H1 (cell line): Measurements from ENCODE around the gene ANKMY2. TPM values are rescaled to one million over a fixed set of nuclear protein-coding genes. Genes with fewer than 3 reads are reported as not detected.

Source experiments
- CTCF ChIA-PET: fragments of 300-600 bp; sonication (Branson Sonifier 250); formaldehyde crosslinking; loops from one replicate; lab custom pipeline; 2021; ENCODE audit not compliant: partially characterized antibody; lab: Charles Lee
- POLR2A ChIA-PET: fragments of 300-600 bp; sonication (Branson Sonifier 250); formaldehyde crosslinking; loops from one replicate; lab custom pipeline; 2021; ENCODE audit warnings: inconsistent platforms; ENCODE audit not compliant: partially characterized antibody; lab: Charles Lee
- DNase-seq, 2 experiments: peaks; one replicate each; pipeline versions ENCODE4 v3.0.0 to v3.0.0-alpha.2; 2010 to 2022; ENCODE audit warnings: low spot score in 2 of 2, low read depth in 1 of 2, mixed read lengths in 1 of 2
- FAIRE-seq: peaks from 2 replicates; lab custom pipeline; 2011; peaks lifted over from hg19 to GRCh38; lab: Jason Lieb, UNC
- H2AFZ ChIP-seq: 2 replicates; pipeline ENCODE4 v1.8.1; 2012; ENCODE audit warnings: low read length, inconsistent platforms
- H2AK5ac ChIP-seq: 2 replicates; pipeline ENCODE4 v1.6.1; 2013; ENCODE audit warnings: low read depth, low read length
- H2BK120ac ChIP-seq: replicated peaks from 2 replicates; pipeline ENCODE3; 2013; ENCODE audit warnings: low read depth, low read length, inconsistent platforms
- H2BK12ac ChIP-seq: 2 replicates; pipeline ENCODE4 v1.6.1; 2013; ENCODE audit warnings: low read depth, low read length
- H2BK15ac ChIP-seq: 2 replicates; pipeline ENCODE4 v1.6.1; 2013; ENCODE audit warnings: low read length
- H2BK20ac ChIP-seq: 2 replicates; pipeline ENCODE4 v1.6.1; 2013; ENCODE audit warnings: low read length
- H2BK5ac ChIP-seq: 2 replicates; pipeline ENCODE4 v1.6.1; 2013; ENCODE audit warnings: low read depth, low read length
- H3K14ac ChIP-seq: 2 replicates; pipeline ENCODE4 v1.6.1; 2013; ENCODE audit warnings: inconsistent platforms; ENCODE audit not compliant: insufficient read length
- H3K18ac ChIP-seq: 2 replicates; pipeline ENCODE4 v1.6.1; 2013; ENCODE audit warnings: low read length; ENCODE audit errors: extremely low read depth
- H3K23ac ChIP-seq: 2 replicates; pipeline ENCODE4 v1.6.1; 2013; ENCODE audit warnings: inconsistent platforms; ENCODE audit not compliant: insufficient read length
- H3K23me2 ChIP-seq: 2 replicates; pipeline ENCODE4 v1.6.1; 2013; ENCODE audit warnings: low read depth, low read length
- H3K27ac ChIP-seq: 2 replicates; pipeline ENCODE4 v1.6.1; 2011; ENCODE audit warnings: low read depth, low read length, inconsistent platforms
- H3K27me3 ChIP-seq, 4 experiments: replicated peaks in 1 of 4; 1 replicate in 1 of 4; 2 replicates in 3 of 4; pipeline versions ENCODE4 v1.6.1 to v1.8.1; 2011 to 2013; ENCODE audit warnings: low read length in 3 of 4, mild to moderate bottlenecking in 3 of 4, inconsistent platforms in 2 of 4, mixed read lengths in 2 of 4, moderate library complexity in 1 of 4; ENCODE audit not compliant: control insufficient read depth in 3 of 4, insufficient read depth in 3 of 4; ENCODE audit errors: extremely low read depth in 1 of 4
- H3K36me3 ChIP-seq, 4 experiments: 2 replicates each; pipeline versions ENCODE4 v1.6.1 to v1.8.1; 2011 to 2013; ENCODE audit warnings: mild to moderate bottlenecking in 4 of 4, low read length in 3 of 4, moderate library complexity in 2 of 4, control low read depth in 1 of 4, inconsistent platforms in 1 of 4; ENCODE audit not compliant: insufficient read depth in 4 of 4, control insufficient read depth in 2 of 4
- H3K4ac ChIP-seq: replicated peaks from 2 replicates; pipeline ENCODE3; 2013; ENCODE audit warnings: low read length, low read depth, mixed read lengths, inconsistent platforms; ENCODE audit not compliant: insufficient read length
- H3K4me1 ChIP-seq, 4 experiments: replicated peaks in 1 of 4; 1 replicate in 1 of 4; 2 replicates in 3 of 4; pipeline versions ENCODE4 v1.6.1 to v1.8.1; 2011 to 2013; ENCODE audit warnings: low read length in 3 of 4, inconsistent platforms in 2 of 4, mixed read lengths in 1 of 4; ENCODE audit not compliant: insufficient read depth in 4 of 4, control insufficient read depth in 3 of 4
- H3K4me2 ChIP-seq, 2 experiments: 2 replicates each; pipeline versions ENCODE4 v1.6.1 to v1.8.1; 2011 to 2013; ENCODE audit warnings: low read depth in 2 of 2, low read length in 2 of 2, control low read depth in 1 of 2, inconsistent platforms in 1 of 2, mild to moderate bottlenecking in 1 of 2; ENCODE audit not compliant: insufficient read depth in 1 of 2
- H3K4me3 ChIP-seq, 4 experiments: fragments of 200-600, 300-600 bp in 1 of 4; sonication (generic), shearing (Covaris generic), sonication (Bioruptor Twin) in 1 of 4; 2 replicates each; pipeline versions ENCODE4 v1.5.1 to v1.8.1; 2011 to 2016; ENCODE audit warnings: low read length in 4 of 4, low read depth in 3 of 4, control low read depth in 2 of 4, inconsistent platforms in 2 of 4, mild to moderate bottlenecking in 2 of 4, mixed read lengths in 1 of 4, moderate library complexity in 1 of 4; ENCODE audit not compliant: insufficient read depth in 2 of 4; ENCODE audit errors: extremely low read depth in 1 of 4
- H3K56ac ChIP-seq: replicated peaks from 2 replicates; pipeline ENCODE3; 2013; ENCODE audit warnings: low read depth, mild to moderate bottlenecking, mixed read lengths, low read length, inconsistent platforms; ENCODE audit not compliant: insufficient read length
- H3K79me1 ChIP-seq: 2 replicates; pipeline ENCODE4 v1.6.1; 2013; ENCODE audit warnings: low read depth, low read length, control low read depth
- H3K79me2 ChIP-seq, 2 experiments: 2 replicates each; pipeline versions ENCODE4 v1.6.1 to v1.8.1; 2012 to 2013; ENCODE audit warnings: low read length in 2 of 2, mild to moderate bottlenecking in 2 of 2, inconsistent platforms in 1 of 2; ENCODE audit not compliant: insufficient read depth in 2 of 2, control insufficient read depth in 1 of 2
- H3K9ac ChIP-seq, 4 experiments: replicated peaks in 1 of 4; 1 replicate in 1 of 4; 2 replicates in 3 of 4; pipeline versions ENCODE4 v1.6.1 to v1.8.1; 2011 to 2013; ENCODE audit warnings: low read depth in 3 of 4, low read length in 3 of 4, control low read depth in 2 of 4, mild to moderate bottlenecking in 2 of 4, moderate library complexity in 2 of 4, inconsistent platforms in 1 of 4; ENCODE audit errors: extremely low read depth in 1 of 4
- H3K9me3 ChIP-seq, 2 experiments: 2 replicates each; pipeline versions ENCODE4 v1.6.1 to v1.8.1; 2012 to 2013; ENCODE audit warnings: mild to moderate bottlenecking in 2 of 2, moderate library complexity in 2 of 2, control low read depth in 1 of 2, inconsistent platforms in 1 of 2, low read depth in 1 of 2, low read length in 1 of 2, mixed read lengths in 1 of 2; ENCODE audit not compliant: insufficient read depth in 2 of 2
- H4K20me1 ChIP-seq, 2 experiments: replicated peaks in 1 of 2; 2 replicates each; pipeline versions ENCODE3 to v1.8.1; 2011 to 2013; ENCODE audit warnings: inconsistent platforms in 2 of 2, low read length in 2 of 2, mild to moderate bottlenecking in 1 of 2; ENCODE audit not compliant: insufficient read depth in 2 of 2, control insufficient read depth in 1 of 2
- H4K5ac ChIP-seq: 2 replicates; pipeline ENCODE4 v1.6.1; 2013; ENCODE audit warnings: low read length, low read depth, mixed read lengths, inconsistent platforms; ENCODE audit not compliant: insufficient read length
- H4K8ac ChIP-seq: 2 replicates; pipeline ENCODE4 v1.8.0; 2013; ENCODE audit warnings: mild to moderate bottlenecking, moderate library complexity, low read length, inconsistent platforms; ENCODE audit not compliant: insufficient read depth; ENCODE audit errors: extremely low read depth
- H4K91ac ChIP-seq: replicated peaks from 2 replicates; pipeline ENCODE3; 2013; ENCODE audit warnings: low read length, mixed read lengths, inconsistent platforms; ENCODE audit not compliant: insufficient read length
- BCL11A ChIP-seq, 2 experiments: IDR thresholded peaks; one replicate each; pipeline ENCODE4 v1.6.1; 2011; ENCODE audit warnings: low read depth in 2 of 2, low read length in 2 of 2, mild to moderate bottlenecking in 2 of 2
- BRCA1 ChIP-seq: IDR thresholded peaks from 2 replicates; pipeline ENCODE4 v1.6.1; 2012; ENCODE audit warnings: low read depth, low read length, improper control_type of control experiment
- CBX5 ChIP-seq: fragments of 300-800, 300-1000 bp; sonication (generic); IDR thresholded peaks from 2 replicates; pipeline ENCODE4 v1.7.1; 2016; ENCODE audit warnings: antibody characterized with exemption, low read length, low read depth
- EGR1 ChIP-seq: IDR thresholded peaks from 2 replicates; pipeline ENCODE4 v1.6.1; 2011; ENCODE audit warnings: low read depth, low read length, borderline replicate concordance
- KDM5A ChIP-seq: fragments of 200-600 bp; IDR thresholded peaks from 2 replicates; pipeline ENCODE4 v1.7.1; 2012; ENCODE audit warnings: mild to moderate bottlenecking, low read length, inconsistent platforms, mixed read lengths
- NANOG ChIP-seq: IDR thresholded peaks from 2 replicates; pipeline ENCODE4 v1.6.1; 2011; ENCODE audit warnings: low read length, low read depth, mild to moderate bottlenecking, inconsistent platforms; ENCODE audit not compliant: insufficient read depth, poor library complexity, severe bottlenecking
- POU5F1 ChIP-seq: IDR thresholded peaks from 2 replicates; pipeline ENCODE4 v1.6.1; 2011; ENCODE audit warnings: low read depth, mild to moderate bottlenecking, low read length, moderate library complexity
- RBBP5 ChIP-seq: IDR thresholded peaks from 2 replicates; pipeline ENCODE4 v1.7.1; 2012; ENCODE audit warnings: low read depth, mild to moderate bottlenecking, inconsistent platforms, low read length, moderate library complexity, borderline replicate concordance
- SUZ12 ChIP-seq: fragments of 200-600 bp; sonication (generic); IDR thresholded peaks from 2 replicates; pipeline ENCODE4 v1.6.1; 2012; ENCODE audit warnings: mild to moderate bottlenecking, inconsistent platforms, low read length, moderate library complexity, mixed read lengths
- TAF1 ChIP-seq: IDR thresholded peaks from 2 replicates; pipeline ENCODE4 v1.6.1; 2011; ENCODE audit warnings: mild to moderate bottlenecking, low read depth, low read length
- TAF7 ChIP-seq: optimal IDR thresholded peaks from 2 replicates; pipeline ENCODE3; 2011; ENCODE audit warnings: low read depth, mild to moderate bottlenecking, inconsistent platforms, low read length, moderate library complexity, borderline replicate concordance
- TEAD4 ChIP-seq: IDR thresholded peaks from 2 replicates; pipeline ENCODE4 v1.6.1; 2012; ENCODE audit warnings: low read depth, low read length, inconsistent platforms, mixed read lengths
- WGBS, 2 experiments: shearing (Covaris generic) in 1 of 2; methylation state at CpG; one replicate each; pipeline versions ENCODE4 v1.1.6 to v1.1.7; 2013 to 2015; ENCODE audit warnings: low lambda C conversion rate in 2 of 2, mixed read lengths in 2 of 2, inconsistent platforms in 1 of 2, low coverage in 1 of 2, missing lambda C conversion rate in 1 of 2; ENCODE audit not compliant: insufficient replicate concordance in 2 of 2, insufficient coverage in 1 of 2, insufficient read length in 1 of 2; ENCODE audit errors: extremely low coverage in 1 of 2, missing lambda C conversion rate in 1 of 2; 5-methylcytosine and 5-hydroxymethylcytosine counted together
- polyA plus RNA-seq, 7 experiments: library from polyadenylated mRNA; depleted of rRNA in 3 of 7; stranded (reverse) in 5 of 7; unstranded in 2 of 7; fragments of >200 nt in 5 of 7; fragments of 200-250 nt in 2 of 7; gene quantifications; 1 replicate in 5 of 7; 2 replicates in 1 of 7; 4 replicates in 1 of 7; pipeline versions ENCODE4 v1.2.1 to v1.2.3, GENCODE V29; 2011 to 2013; ENCODE audit warnings: missing spikeins in 2 of 7, mixed read lengths in 2 of 7
- total RNA-seq: library from RNA; stranded (reverse); fragmentation: NEBNext Ultra II Directional; extraction: Animal tissue kit (Norgen Biotek cat#: 25700); gene quantifications from 2 replicates; pipeline ENCODE4 v1.2.1, GENCODE V29; 2021
- TF ChIP-seq, protein P1 (sequence below): IDR thresholded peaks from 2 replicates; pipeline ENCODE4 v1.6.1; 2012; ENCODE audit warnings: inconsistent platforms

ANKMY2 gene
- total and polyA plus RNA-seq, 2 of the 8 experiments (the other 6 are each of a cell fraction or from before 2014, with no cell fraction given): 5.2 to 9.3 TPM

DNA sequence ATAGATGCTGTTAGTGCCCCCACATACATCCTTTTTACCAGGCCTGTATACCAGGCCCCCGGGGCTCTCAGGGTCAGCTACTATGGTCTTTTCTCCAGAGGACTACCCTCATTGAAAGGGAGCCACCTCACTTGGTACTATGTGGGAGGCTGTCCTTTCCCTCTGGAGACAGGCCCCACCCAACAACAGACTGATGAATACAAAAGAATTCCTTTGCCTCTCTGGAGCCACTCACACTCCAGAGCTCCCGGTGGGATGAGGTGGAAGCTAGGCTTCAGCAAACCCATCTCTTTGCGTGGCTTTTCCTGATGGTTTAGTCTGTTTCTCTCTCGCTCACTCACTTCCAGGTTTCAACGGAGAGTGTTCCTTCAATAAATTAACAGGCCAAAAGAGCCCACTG is 30.3 kb downstream of the ANKMY2 start:
- Histone ChIP-seq H3K9ac (no peak overlapping the region), H3K56ac (no peak overlapping the region), H3K36me3 (no peaks in the 10 kb centered on the region), H3K4ac (no peak overlapping the region), H3K79me2 (no peaks in the 10 kb centered on the region), H3K14ac (no peak overlapping the region), H3K27ac (no peak overlapping the region), H2BK5ac (no peak overlapping the region), H2BK15ac (no peak overlapping the region), H3K18ac (no peak overlapping the region), H3K23me2 (no peaks in the 10 kb centered on the region), H2BK12ac (no peak overlapping the region), H4K8ac (no peak overlapping the region), H3K79me1 (no peaks in the 10 kb centered on the region), H3K4me3 (no peak overlapping the region), H2BK20ac (no peak overlapping the region), H2BK120ac (no peak overlapping the region), H4K91ac (no peak overlapping the region), H2AK5ac (no peak overlapping the region), H3K23ac (no peak overlapping the region), H3K27me3 (no peaks in the 10 kb centered on the region), H4K5ac (no peak overlapping the region), H3K9me3 (no peaks in the 10 kb centered on the region), H3K4me1 (peaks cover 0 to 5% (median 2%) of the 10 kb centered on the region in 4 experiments; a peak in 2 of 7 replicates), H3K4me2 (no peak overlapping the region), H2AFZ (no peak overlapping the region), H4K20me1 (no peaks in the 10 kb centered on the region)
- no peak for DNase-seq
- CTCF ChIA-PET: interaction anchor here (1.4 kb wide), 1 partner anchor 27 kb away, joined by 3 read pairs; no protein-coding TSS in a partner anchor
- TF ChIP-seq TEAD4 (no peak), BRCA1 (no peak), TAF7 (no peak), CBX5 (no peak), SUZ12 (no peak), POU5F1 (no peak), TAF1 (no peak), NANOG (no peak), KDM5A (no peak), RBBP5 (no peak), BCL11A (IDR thresholded peaks at IDR 0.05; ENCODE audit: low read depth in 2 of 2, low read length in 2 of 2) (no peak), EGR1 (no peak)
- TF ChIP-seq, protein P1, sequence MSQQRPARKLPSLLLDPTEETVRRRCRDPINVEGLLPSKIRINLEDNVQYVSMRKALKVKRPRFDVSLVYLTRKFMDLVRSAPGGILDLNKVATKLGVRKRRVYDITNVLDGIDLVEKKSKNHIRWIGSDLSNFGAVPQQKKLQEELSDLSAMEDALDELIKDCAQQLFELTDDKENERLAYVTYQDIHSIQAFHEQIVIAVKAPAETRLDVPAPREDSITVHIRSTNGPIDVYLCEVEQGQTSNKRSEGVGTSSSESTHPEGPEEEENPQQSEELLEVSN: no peak
- no peak for FAIRE-seq
- WGBS, 2 experiments: 85% methylated on average over 5 of the region's 5 CpGs; no CpG with 5 or more reads in 1 of the 2 experiments
- POLR2A ChIA-PET: no interaction called here
